Metanephros (tissue), 1 donor: ENCODE data around the gene LRPAP1. TPM values are rescaled to one million over a fixed set of nuclear protein-coding genes. Genes with fewer than 3 reads are reported as not detected.

Experiments used
- total RNA-seq: library from RNA; depleted of rRNA; stranded (reverse); fragments of >200 nt; gene quantifications from one replicate; pipeline ENCODE4 v1.2.3, GENCODE V29; 2014

Gene LRPAP1, protein sequence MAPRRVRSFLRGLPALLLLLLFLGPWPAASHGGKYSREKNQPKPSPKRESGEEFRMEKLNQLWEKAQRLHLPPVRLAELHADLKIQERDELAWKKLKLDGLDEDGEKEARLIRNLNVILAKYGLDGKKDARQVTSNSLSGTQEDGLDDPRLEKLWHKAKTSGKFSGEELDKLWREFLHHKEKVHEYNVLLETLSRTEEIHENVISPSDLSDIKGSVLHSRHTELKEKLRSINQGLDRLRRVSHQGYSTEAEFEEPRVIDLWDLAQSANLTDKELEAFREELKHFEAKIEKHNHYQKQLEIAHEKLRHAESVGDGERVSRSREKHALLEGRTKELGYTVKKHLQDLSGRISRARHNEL
- 195 TPM for total RNA-seq

GRCh38 chr4:3531879-3532750 lies at the start of gene LRPAP1:
TSS of gene LRPAP1 (minus strand) at chr4:3532422. CDS start at chr4:3532412, 10 bp downstream.

GRCh38 chr4:3462790-3463415 lies 69.3 kb downstream of the LRPAP1 start, which contains the start of gene DOK7:
TSS of gene DOK7 (plus strand) at chr4:3463306. CDS start at chr4:3463376, 70 bp downstream.

Other genes starting within 250 kb of the LRPAP1 start
- gene RGS12, start 239.4 kb downstream of the LRPAP1 start, total RNA-seq, result 75.4 TPM
- 1.3 TPM for gene HGFAC, start 90.5 kb downstream of the LRPAP1 start, total RNA-seq
- 2.0 TPM for gene DOK7, start 69.1 kb downstream of the LRPAP1 start, total RNA-seq
- 11.1 TPM for gene ADRA2C, start 234.0 kb upstream of the LRPAP1 start, total RNA-seq